ENCODE measurements around the gene EPS8.
"Not testable (repeated sequence)": the region's sequence is repeated elsewhere in the genome, so short reads cannot be mapped to it uniquely, and the experiment has no call there.

Gene EPS8

DNA sequence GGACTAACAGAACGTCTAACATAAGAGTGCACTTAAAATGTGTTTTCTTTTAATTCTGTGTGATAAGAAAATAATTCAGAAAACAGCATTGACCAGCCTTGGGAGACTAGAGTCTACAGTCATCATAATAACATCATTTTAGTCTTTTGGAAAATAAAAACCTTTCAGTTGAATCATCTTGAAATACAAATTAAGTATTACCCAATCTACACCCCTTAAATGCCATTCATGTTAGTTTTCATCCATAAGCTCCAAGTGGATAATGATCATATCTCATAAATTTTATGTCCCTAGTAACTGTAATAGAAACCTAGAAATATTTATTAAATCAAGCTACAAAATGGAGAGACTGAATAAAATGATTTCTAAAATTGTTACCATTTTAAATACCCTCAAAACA lies 32.4 kb downstream of the EPS8 start:
- Mint-ChIP-seq H3K4me1 (no peaks in the 10 kb centered on the region), H3K27ac (no peak overlapping the region), H3K4me3 (no peak overlapping the region), H3K36me3 (no peaks in the 10 kb centered on the region), H3K27me3 (peaks cover 5% of the 10 kb centered on the region), H3K9me3 (no peaks in the 10 kb centered on the region)
- DNase-seq (ENCODE audit: low spot score in 2 of 2) (no peak), ATAC-seq (ENCODE audit: low read depth) (no peak)

- H3K27me3 Mint-ChIP-seq: peaks cover 8% of the 10 kb centered on the region
- no peaks in the 10 kb centered on the region for H3K36me3 Mint-ChIP-seq
- H3K4me3 Mint-ChIP-seq: no peak overlapping the region
- H3K27ac Mint-ChIP-seq: no peak overlapping the region
- no peaks in the 10 kb centered on the region for H3K9me3 Mint-ChIP-seq
- no peaks in the 10 kb centered on the region for H3K4me1 Mint-ChIP-seq
- DNase-seq (ENCODE audit: low spot score in 2 of 2): no peak
- no peak for ATAC-seq (ENCODE audit: low read depth)
These were observed 35.0 kb downstream of the EPS8 start for GRCh38 chr12:15754233-15754632.

DNA sequence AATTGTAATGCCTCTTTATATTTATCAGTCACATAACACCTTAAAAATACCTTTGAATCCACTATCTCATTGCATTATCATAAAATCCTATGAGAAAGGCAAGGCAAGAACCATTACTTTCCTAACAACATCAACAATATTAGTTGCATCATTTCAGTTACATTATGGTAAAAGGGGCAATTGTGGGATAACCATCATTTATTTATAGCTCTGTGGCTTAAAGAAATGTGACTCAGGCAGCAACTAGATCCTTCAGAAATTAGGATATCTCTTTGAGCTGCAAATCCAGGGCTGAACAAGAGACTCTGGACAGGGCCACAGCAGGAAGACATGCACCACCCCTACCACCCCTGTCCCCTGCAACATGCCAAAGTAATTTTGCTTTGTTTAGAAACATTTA lies 36.4 kb downstream of the EPS8 start:
- DNase-seq (ENCODE audit: low spot score in 2 of 2) (no peak), ATAC-seq (ENCODE audit: low read depth) (no peak)
- H3K27me3 Mint-ChIP-seq: peaks cover 8% of the 10 kb centered on the region
- no peak overlapping the region for H3K27ac Mint-ChIP-seq
- H3K4me3 Mint-ChIP-seq: no peak overlapping the region
- H3K9me3 Mint-ChIP-seq: no peaks in the 10 kb centered on the region
- no peaks in the 10 kb centered on the region for H3K36me3 Mint-ChIP-seq
- no peaks in the 10 kb centered on the region for H3K4me1 Mint-ChIP-seq

DNA sequence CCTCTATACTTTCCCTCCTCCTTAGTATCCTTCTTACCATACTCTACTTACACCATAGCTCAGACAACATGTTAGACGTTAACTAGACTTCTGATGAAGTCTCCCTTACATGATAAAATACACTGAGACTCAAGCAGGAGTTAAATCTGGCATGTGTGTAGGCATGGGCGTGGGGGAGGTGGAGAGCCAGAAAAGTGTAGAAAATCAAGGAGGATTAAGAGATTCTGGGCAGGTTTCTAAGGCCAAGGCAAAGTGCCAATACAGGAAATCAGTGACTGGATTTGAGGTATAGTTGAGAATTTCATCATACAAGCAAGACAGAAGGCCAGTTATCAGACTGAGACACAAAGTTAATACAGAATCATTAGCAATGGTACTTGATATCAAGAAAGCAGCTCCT lies 37.4 kb downstream of the EPS8 start:
- Mint-ChIP-seq H3K9me3 (no peaks in the 10 kb centered on the region), H3K36me3 (no peaks in the 10 kb centered on the region), H3K27me3 (peaks cover 8% of the 10 kb centered on the region), H3K4me3 (no peak overlapping the region), H3K4me1 (no peaks in the 10 kb centered on the region), H3K27ac (no peak overlapping the region)
- DNase-seq (ENCODE audit: low spot score in 2 of 2): no peak
- no peak for ATAC-seq (ENCODE audit: low read depth)

GRCh38 chr12:15749937-15750336 lies 39.3 kb downstream of the EPS8 start:
- Mint-ChIP-seq H3K4me1 (no peaks in the 10 kb centered on the region), H3K27ac (no peak overlapping the region), H3K4me3 (no peak overlapping the region), H3K9me3 (no peaks in the 10 kb centered on the region), H3K27me3 (peaks cover 5% of the 10 kb centered on the region), H3K36me3 (no peaks in the 10 kb centered on the region)
- DNase-seq (ENCODE audit: low spot score in 2 of 2) (no peak), ATAC-seq (ENCODE audit: low read depth) (no peak)

- H3K27ac Mint-ChIP-seq; ATAC-seq (ENCODE audit: low read depth); H3K4me3 Mint-ChIP-seq; H3K9me3 Mint-ChIP-seq; DNase-seq (ENCODE audit: low spot score in 2 of 2); H3K27me3 Mint-ChIP-seq; H3K4me1 Mint-ChIP-seq; H3K36me3 Mint-ChIP-seq: not testable (repeated sequence)
These were observed 47.3 kb downstream of the EPS8 start for GRCh38 chr12:15741870-15742269.

DNA sequence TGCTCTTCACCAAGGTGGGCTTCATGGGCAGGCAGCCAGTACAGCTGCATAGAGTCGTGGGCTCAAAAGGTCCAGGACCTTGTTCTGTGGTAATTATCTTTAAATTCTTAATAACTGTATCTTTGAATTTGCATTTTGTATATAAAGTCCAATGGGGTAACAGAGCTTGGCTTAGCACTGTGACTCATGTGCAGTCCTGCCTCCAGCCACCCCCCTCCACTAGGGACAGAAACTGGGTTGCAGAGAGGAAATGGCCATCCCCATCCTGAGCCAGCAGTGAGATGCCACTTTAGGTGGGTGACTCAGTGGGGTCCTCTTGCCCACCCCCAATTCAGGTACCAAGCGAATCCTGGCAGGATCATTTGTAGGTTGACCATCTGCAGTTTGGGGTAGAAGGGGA lies 48.1 kb downstream of the EPS8 start:
- no peak for ATAC-seq (ENCODE audit: low read depth)
- H3K27ac Mint-ChIP-seq: no peak overlapping the region
- no peaks in the 10 kb centered on the region for H3K9me3 Mint-ChIP-seq
- peaks cover 2% of the 10 kb centered on the region for H3K4me1 Mint-ChIP-seq
- no peaks in the 10 kb centered on the region for H3K36me3 Mint-ChIP-seq
- no peak overlapping the region for H3K4me3 Mint-ChIP-seq
- no peaks in the 10 kb centered on the region for H3K27me3 Mint-ChIP-seq
- no peak for DNase-seq (ENCODE audit: low spot score in 2 of 2)

DNA sequence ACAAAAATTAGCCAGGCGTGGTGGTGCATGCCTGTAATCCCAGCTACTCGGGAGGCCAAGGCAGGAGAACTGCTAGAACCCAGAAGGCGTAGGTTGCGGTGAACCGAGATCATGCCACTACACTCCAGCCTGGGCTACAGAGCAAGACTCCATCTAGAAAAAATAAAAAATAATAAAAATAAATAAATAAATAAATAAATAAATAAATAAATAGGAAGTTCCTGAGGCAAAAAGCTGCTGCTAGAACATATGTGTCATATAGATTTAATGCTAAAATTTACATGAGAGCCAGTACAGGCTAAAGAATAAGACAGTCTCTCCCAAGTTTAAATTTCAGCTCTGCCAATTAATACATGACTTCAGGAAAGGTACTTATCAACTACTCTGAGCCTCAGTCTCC lies 48.8 kb downstream of the EPS8 start:
- not testable (repeated sequence) for H3K27me3 Mint-ChIP-seq; H3K9me3 Mint-ChIP-seq; H3K27ac Mint-ChIP-seq; ATAC-seq (ENCODE audit: low read depth); H3K4me3 Mint-ChIP-seq; H3K4me1 Mint-ChIP-seq; H3K36me3 Mint-ChIP-seq; DNase-seq (ENCODE audit: low spot score in 2 of 2)

DNA sequence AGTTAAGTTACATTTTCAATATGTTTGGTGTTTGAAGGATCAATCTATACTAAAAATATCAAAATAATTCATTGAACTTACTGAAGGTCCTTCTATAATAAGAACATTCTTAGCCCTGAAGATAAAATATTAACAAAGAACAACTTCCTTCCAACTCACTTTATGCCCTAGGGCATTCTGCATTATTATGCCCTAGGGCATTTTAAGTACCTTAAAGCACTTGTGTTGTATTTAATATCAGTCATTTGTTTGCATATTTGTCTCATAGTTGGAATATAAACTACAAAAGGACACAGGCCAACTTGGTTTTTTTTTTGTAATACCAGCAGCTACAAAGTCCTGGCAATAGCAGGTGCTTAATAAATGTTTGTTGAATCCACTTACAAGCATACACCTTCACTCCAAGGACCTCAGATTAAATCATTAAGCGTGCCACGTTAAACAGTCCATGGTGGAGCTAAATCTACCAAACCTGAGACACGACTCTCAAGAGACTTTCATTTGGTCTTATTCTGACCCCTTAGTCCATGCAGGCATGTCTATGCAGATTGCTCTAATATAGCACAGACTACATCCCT lies 50.7 kb downstream of the EPS8 start:
- Mint-ChIP-seq H3K4me3 (no peak overlapping the region), H3K4me1 (no peaks in the 10 kb centered on the region), H3K27me3 (no peaks in the 10 kb centered on the region), H3K27ac (no peak overlapping the region), H3K9me3 (no peaks in the 10 kb centered on the region), H3K36me3 (no peaks in the 10 kb centered on the region)
- no peak for ATAC-seq (ENCODE audit: low read depth)
- no peak for DNase-seq (ENCODE audit: low spot score in 2 of 2)

- Mint-ChIP-seq H3K27ac (no peak overlapping the region), H3K4me1 (no peaks in the 10 kb centered on the region), H3K9me3 (no peaks in the 10 kb centered on the region), H3K27me3 (peaks cover 1% of the 10 kb centered on the region), H3K4me3 (no peak overlapping the region), H3K36me3 (no peaks in the 10 kb centered on the region)
- ATAC-seq (ENCODE audit: low read depth) (no peak), DNase-seq (ENCODE audit: low spot score in 2 of 2) (no peak)
These were observed 53.2 kb downstream of the EPS8 start for GRCh38 chr12:15735837-15736615.

GRCh38 chr12:15733136-15733535 lies 56.1 kb downstream of the EPS8 start:
- H3K27me3 Mint-ChIP-seq: peaks cover 1% of the 10 kb centered on the region
- ATAC-seq (ENCODE audit: low read depth): no peak
- no peaks in the 10 kb centered on the region for H3K36me3 Mint-ChIP-seq
- H3K4me3 Mint-ChIP-seq: no peak overlapping the region
- no peaks in the 10 kb centered on the region for H3K4me1 Mint-ChIP-seq
- H3K9me3 Mint-ChIP-seq: no peaks in the 10 kb centered on the region
- DNase-seq (ENCODE audit: low spot score in 2 of 2): no peak
- H3K27ac Mint-ChIP-seq: no peak overlapping the region

- no peak for ATAC-seq (ENCODE audit: low read depth)
- H3K4me1 Mint-ChIP-seq: no peaks in the 10 kb centered on the region
- H3K4me3 Mint-ChIP-seq: no peak overlapping the region
- H3K36me3 Mint-ChIP-seq: no peaks in the 10 kb centered on the region
- no peak overlapping the region for H3K27ac Mint-ChIP-seq
- peaks cover 1% of the 10 kb centered on the region for H3K27me3 Mint-ChIP-seq
- H3K9me3 Mint-ChIP-seq: no peaks in the 10 kb centered on the region
- DNase-seq (ENCODE audit: low spot score in 2 of 2): no peak
These were observed 56.7 kb downstream of the EPS8 start for GRCh38 chr12:15732341-15733061.

DNA sequence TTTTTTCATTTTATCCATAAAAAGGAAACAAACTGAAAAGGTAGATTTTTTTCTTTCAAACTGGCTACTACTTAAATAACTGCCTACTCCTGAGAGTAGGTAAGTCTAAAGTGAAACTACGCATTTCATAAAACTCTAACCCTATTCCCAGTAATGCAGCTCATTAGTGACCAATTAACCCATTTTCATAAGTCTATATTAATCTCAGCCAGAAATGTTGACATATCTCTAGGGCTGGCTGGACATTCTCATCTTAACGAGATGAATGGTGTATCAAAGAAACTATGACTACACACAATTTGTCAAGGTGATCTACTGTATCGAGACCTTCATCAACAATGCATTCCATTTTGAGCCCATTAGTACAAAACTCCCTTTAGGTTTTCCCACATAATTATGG lies 57.2 kb downstream of the EPS8 start:
- Mint-ChIP-seq H3K36me3 (no peaks in the 10 kb centered on the region), H3K9me3 (no peaks in the 10 kb centered on the region), H3K4me3 (no peak overlapping the region), H3K27me3 (peaks cover 1% of the 10 kb centered on the region), H3K4me1 (no peaks in the 10 kb centered on the region), H3K27ac (no peak overlapping the region)
- no peak for ATAC-seq (ENCODE audit: low read depth)
- no peak for DNase-seq (ENCODE audit: low spot score in 2 of 2)

DNA sequence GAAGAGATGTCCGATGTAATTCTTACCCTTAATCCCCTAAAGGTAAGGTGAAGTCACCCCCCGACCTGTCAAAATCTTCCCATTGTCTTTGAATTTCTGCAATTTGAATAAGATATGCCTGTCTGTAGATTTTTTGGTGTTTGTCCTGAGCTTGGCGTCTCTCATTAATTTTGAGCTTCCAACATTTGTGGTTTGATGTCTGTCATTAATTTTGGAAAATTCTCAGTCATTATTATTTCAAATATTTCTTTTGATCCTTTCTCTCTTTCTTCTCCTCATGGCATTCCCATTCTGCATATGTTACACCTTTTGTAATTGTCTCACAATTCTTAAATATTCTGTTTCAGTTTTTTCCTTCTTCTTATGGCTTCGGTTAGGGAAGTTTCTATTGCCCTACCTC lies 60.1 kb downstream of the EPS8 start:
- Mint-ChIP-seq H3K4me3 (no peak overlapping the region), H3K9me3 (no peaks in the 10 kb centered on the region), H3K27ac (no peak overlapping the region), H3K27me3 (peaks cover 1% of the 10 kb centered on the region), H3K4me1 (no peaks in the 10 kb centered on the region), H3K36me3 (no peaks in the 10 kb centered on the region)
- DNase-seq (ENCODE audit: low spot score in 2 of 2) (no peak), ATAC-seq (ENCODE audit: low read depth) (no peak)
